ENCODE data around the gene SCFD2. TPM values are rescaled to one million over a fixed set of nuclear protein-coding genes. Genes with fewer than 3 reads are reported as not detected.

The SCFD2 gene
- total and polyA plus RNA-seq, 10 of the 15 experiments (the other 5 are each of a cell fraction or from before 2014, with no cell fraction given) = 4.8 to 37.6 (median 24.9) TPM

- Histone ChIP-seq H3K79me2 (ENCODE audit: control insufficient read depth, insufficient read depth, low read length) (no peaks in the 10 kb centered on the region), H3K4me2 (ENCODE audit: control insufficient read depth, insufficient read depth) (no peak overlapping the region), H3K36me3 (ENCODE audit: control insufficient read depth in 2 of 2, insufficient read depth in 2 of 2, low read length in 1 of 2) (no peaks in the 10 kb centered on the region), H3K9ac (ENCODE audit: control insufficient read depth, insufficient read depth, low read length) (no peak overlapping the region), H3K4me1 (ENCODE audit: control insufficient read depth, insufficient read depth, low read length) (peaks cover 3% of the 10 kb centered on the region; the same call in 1 of the 2 replicates), H3K27ac (ENCODE audit: control insufficient read depth, insufficient read depth) (no peak overlapping the region), H3K27me3 (replicated peaks in 1 of 2; ENCODE audit: control insufficient read depth in 2 of 2, insufficient read depth in 2 of 2, low read length in 1 of 2) (no peaks in the 10 kb centered on the region), H3K4me3 (no peak overlapping the region), H3K9me3 (replicated peaks; ENCODE audit: control insufficient read depth, insufficient read depth, low read length) (no peaks in the 10 kb centered on the region; the same call in 2 of the 3 replicates), H2AFZ (ENCODE audit: control insufficient read depth, low read depth, low read length) (no peak overlapping the region), H4K20me1 (ENCODE audit: control insufficient read depth, insufficient read depth) (no peaks in the 10 kb centered on the region)
- in situ Hi-C loops (cut with MboI) = no loop called here
- intact Hi-C loops (cut with micrococcal nuclease; ENCODE audit: unreplicated experiment) = no loop called here
- ChIA-PET CTCF (interaction anchor here (1.2 kb wide), 1 partner anchor 44 kb away, joined by 3 read pairs; no protein-coding TSS in a partner anchor), POLR2A (no interaction called here), RAD21 (ENCODE audit: unreplicated experiment) (no interaction called here), SMC1A (ENCODE audit: uncharacterized antibody, unreplicated experiment) (interaction anchor here (1.0 to 1.1 kb wide), 2 partner anchors 16 to 37 kb away, joined by 3 to 4 read pairs; no protein-coding TSS in a partner anchor)
- FAIRE-seq (no peak), DNase-seq (ENCODE audit: low read depth, low spot score) (no peak), ATAC-seq (no peak)
- 96% methylated on average over 1 of the region's 1 CpG for WGBS (ENCODE audit: insufficient coverage, insufficient replicate concordance, low lambda C conversion rate, missing lambda C conversion rate)
- BruUV-seq (replicated peaks) = no TSS peak
- no peak for TF ChIP-seq SPI1 (IDR thresholded peaks at IDR 0.05; ENCODE audit: borderline replicate concordance, insufficient read depth, low read depth, low read length)
Measured at GRCh38 chr4:53168228-53168627, 197.6 kb downstream of the SCFD2 start.

- ChIA-PET POLR2A (no interaction called here), CTCF (no interaction called here), RAD21 (ENCODE audit: unreplicated experiment) (no interaction called here), SMC1A (ENCODE audit: uncharacterized antibody, unreplicated experiment) (no interaction called here)
- Histone ChIP-seq H3K4me1 (ENCODE audit: control insufficient read depth, insufficient read depth, low read length) (no peaks in the 10 kb centered on the region), H4K20me1 (ENCODE audit: control insufficient read depth, insufficient read depth) (no peaks in the 10 kb centered on the region), H3K36me3 (ENCODE audit: control insufficient read depth in 2 of 2, insufficient read depth in 2 of 2, low read length in 1 of 2) (no peaks in the 10 kb centered on the region), H3K27ac (ENCODE audit: control insufficient read depth, insufficient read depth) (no peak overlapping the region), H3K79me2 (ENCODE audit: control insufficient read depth, insufficient read depth, low read length) (no peaks in the 10 kb centered on the region), H3K9ac (ENCODE audit: control insufficient read depth, insufficient read depth, low read length) (no peak overlapping the region), H3K4me2 (ENCODE audit: control insufficient read depth, insufficient read depth) (no peak overlapping the region), H3K9me3 (replicated peaks; ENCODE audit: control insufficient read depth, insufficient read depth, low read length) (no peaks in the 10 kb centered on the region), H2AFZ (ENCODE audit: control insufficient read depth, low read depth, low read length) (no peak overlapping the region), H3K27me3 (replicated peaks in 1 of 2; ENCODE audit: control insufficient read depth in 2 of 2, insufficient read depth in 2 of 2, low read length in 1 of 2) (no peaks in the 10 kb centered on the region), H3K4me3 (no peak overlapping the region)
- TF ChIP-seq NRF1 (conservative IDR thresholded peaks at IDR 0.05; ENCODE audit: low read depth, low read length) (no peak), RFX5 (IDR thresholded peaks at IDR 0.05; ENCODE audit: low read depth, low read length) (no peak), CREB1 (IDR thresholded peaks at IDR 0.05; ENCODE audit: low read depth) (no peak)
- intact Hi-C loops (cut with micrococcal nuclease; ENCODE audit: unreplicated experiment) (no loop called here), in situ Hi-C loops (cut with MboI) (no loop called here)
- FAIRE-seq (no peak), ATAC-seq (no peak), DNase-seq (ENCODE audit: low read depth, low spot score) (no peak)
- no TSS peak for BruUV-seq (replicated peaks)
- WGBS (ENCODE audit: insufficient coverage, insufficient replicate concordance, low lambda C conversion rate, missing lambda C conversion rate) = 100% methylated on average over 2 of the region's 2 CpGs
Measured at GRCh38 chr4:53162969-53163368, 202.9 kb downstream of the SCFD2 start.
